CD1c-positive myeloid dendritic cell (primary cell): ENCODE results near the gene CLTB.

Experiments used
- DNase-seq: peaks from one replicate; pipeline ENCODE4 v3.0.0-alpha.2; 2016; ENCODE audit errors: extremely low spot score

CLTB gene

GRCh38 chr5:176382721-176383120, 33.6 kb downstream of the CLTB start:
- DNase-seq = no peak

GRCh38 chr5:176381979-176382378, 34.4 kb downstream of the CLTB start:
- no peak for DNase-seq

- DNase-seq = no peak
These were observed 34.9 kb downstream of the CLTB start for GRCh38 chr5:176381423-176381822.

- no peak for DNase-seq
These were observed 36.5 kb downstream of the CLTB start for GRCh38 chr5:176379881-176380280.

- DNase-seq = peak; percentile 24
These were observed 43.1 kb downstream of the CLTB start for GRCh38 chr5:176373100-176373818.

GRCh38 chr5:176371621-176372539, 44.5 kb downstream of the CLTB start:
- peak; percentile 68 for DNase-seq

- DNase-seq = no peak
These were observed 46.2 kb downstream of the CLTB start for GRCh38 chr5:176369934-176370711.

- no peak for DNase-seq
These were observed 47.6 kb downstream of the CLTB start for GRCh38 chr5:176368726-176369125.

GRCh38 chr5:176366232-176366894, 50.0 kb downstream of the CLTB start:
- no peak for DNase-seq

GRCh38 chr5:176365351-176366231, 50.7 kb downstream of the CLTB start, which contains the start of gene ARL10:
TSS of gene ARL10 (plus strand) at chr5:176365487. CDS start at chr5:176365564, 77 bp downstream.
- peak; percentile 54 for DNase-seq

- DNase-seq = no peak
These were observed 51.5 kb downstream of the CLTB start for GRCh38 chr5:176364765-176365350.

- DNase-seq = no peak
These were observed 54.2 kb downstream of the CLTB start for GRCh38 chr5:176362233-176362490.

GRCh38 chr5:176361437-176362232, 54.7 kb downstream of the CLTB start, which contains the start of gene KIAA1191:
TSS of gene KIAA1191 (minus strand) at chr5:176361764. CDS start at chr5:176359508, 2,256 bp downstream.
- DNase-seq = peak; percentile 97

- DNase-seq = peak; percentile 6
These were observed 55.4 kb downstream of the CLTB start for GRCh38 chr5:176360894-176361436.

- DNase-seq = no peak
These were observed 56.7 kb downstream of the CLTB start for GRCh38 chr5:176359658-176360057.

GRCh38 chr5:176356179-176356566, 60.2 kb downstream of the CLTB start:
- no peak for DNase-seq

- DNase-seq = no peak
These were observed 60.8 kb downstream of the CLTB start for GRCh38 chr5:176355400-176356178.

GRCh38 chr5:176353533-176353932, 62.8 kb downstream of the CLTB start:
- no peak for DNase-seq
